ENCODE measurements around the gene RABGGTA.
"Not testable (repeated sequence)": the region's sequence is repeated elsewhere in the genome, so short reads cannot be mapped to it uniquely, and the experiment has no call there.

RABGGTA gene

DNA sequence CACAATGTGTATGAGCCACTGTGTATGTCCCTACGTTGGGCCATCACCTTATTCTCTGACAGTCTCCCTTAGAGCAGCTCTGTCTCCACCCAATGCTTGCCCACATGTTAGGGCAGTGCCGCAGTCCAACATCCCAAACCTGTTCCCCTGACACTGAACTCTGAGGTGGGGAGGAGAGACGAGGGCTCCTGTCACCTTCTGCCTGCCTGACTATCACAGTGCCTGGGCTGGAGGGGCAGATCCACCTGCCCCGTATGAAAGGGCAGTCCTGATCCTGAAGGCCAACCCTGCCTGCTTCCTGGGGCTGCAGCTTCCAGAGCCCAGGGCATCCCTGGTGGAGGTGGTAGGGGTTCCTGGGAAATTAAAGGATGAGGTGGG lies 10.6 kb downstream of the RABGGTA start:
- no peak for DNase-seq (ENCODE audit: low read depth)

DNA sequence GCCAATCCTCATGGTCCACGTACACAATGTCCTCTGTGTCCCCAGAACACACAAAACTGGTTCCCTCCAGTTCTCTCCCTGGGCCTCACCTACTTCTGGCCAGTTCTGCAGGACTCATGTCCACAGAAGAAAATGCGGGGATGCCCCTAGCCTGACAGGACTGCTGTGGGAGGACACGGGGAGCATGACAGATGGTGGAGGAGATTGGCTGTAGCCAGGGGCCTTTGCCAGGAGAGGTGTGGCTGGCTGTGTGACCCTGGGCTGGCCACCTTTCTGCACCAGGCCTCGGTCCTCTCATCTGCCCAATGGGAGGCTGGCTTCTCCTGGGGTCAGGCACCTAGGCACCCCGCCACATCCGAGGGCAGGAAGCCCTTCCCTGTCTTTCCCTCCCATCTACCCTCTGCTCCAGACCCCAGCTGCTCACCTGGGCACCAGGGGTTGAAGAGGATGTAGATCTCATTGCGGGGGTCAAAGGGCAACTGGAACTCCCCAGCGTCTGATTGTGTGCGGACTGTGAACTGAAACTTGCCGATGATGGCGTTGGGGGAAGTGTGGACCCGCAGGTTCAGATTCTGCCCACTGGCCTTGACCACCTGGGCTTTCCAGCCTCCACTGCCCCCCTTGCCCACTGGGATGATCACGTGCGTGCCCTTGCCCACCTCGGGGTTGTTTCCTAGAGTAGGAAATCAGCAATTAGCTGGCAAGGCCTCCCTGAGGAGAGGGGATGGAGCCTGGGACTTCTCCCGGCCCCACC lies 11.2 kb downstream of the RABGGTA start:
- DNase-seq (ENCODE audit: low read depth) = no peak

DNA sequence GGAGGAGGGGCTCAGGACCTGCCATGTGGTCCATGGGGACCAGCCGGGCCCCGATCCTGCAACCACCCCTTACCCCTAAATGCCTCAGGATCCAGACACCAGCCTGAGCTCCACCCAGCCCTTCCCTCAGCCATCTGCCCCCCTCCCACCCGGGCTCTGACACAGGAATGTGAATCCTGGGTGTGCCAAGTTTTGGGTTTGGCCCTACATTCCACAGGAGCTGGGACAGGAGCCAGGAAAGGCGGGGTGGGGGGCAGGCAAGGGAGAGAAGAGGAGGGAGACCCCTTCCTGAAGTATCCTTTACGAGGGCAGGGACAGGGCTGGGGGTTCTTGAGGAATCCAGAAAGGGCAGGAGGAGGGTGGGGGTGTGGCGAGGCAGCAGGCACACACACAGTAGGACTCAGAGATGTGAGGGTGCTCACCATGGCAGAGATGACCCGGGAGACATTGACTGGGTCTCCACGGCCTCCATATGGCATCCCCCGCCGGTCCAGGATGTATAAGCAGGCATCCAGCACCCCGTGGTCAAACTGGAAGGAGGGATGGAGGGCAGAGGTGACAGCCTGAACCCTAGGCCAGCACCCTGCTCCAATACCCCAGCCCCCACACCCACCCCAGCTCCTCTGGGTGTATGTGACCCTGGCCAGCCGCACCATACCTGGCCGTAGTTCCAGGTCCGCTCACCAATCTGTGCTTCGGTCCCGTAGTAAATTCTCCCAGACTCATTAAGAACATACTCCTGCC lies 11.9 kb downstream of the RABGGTA start:
- DNase-seq (ENCODE audit: low read depth) = no peak

DNA sequence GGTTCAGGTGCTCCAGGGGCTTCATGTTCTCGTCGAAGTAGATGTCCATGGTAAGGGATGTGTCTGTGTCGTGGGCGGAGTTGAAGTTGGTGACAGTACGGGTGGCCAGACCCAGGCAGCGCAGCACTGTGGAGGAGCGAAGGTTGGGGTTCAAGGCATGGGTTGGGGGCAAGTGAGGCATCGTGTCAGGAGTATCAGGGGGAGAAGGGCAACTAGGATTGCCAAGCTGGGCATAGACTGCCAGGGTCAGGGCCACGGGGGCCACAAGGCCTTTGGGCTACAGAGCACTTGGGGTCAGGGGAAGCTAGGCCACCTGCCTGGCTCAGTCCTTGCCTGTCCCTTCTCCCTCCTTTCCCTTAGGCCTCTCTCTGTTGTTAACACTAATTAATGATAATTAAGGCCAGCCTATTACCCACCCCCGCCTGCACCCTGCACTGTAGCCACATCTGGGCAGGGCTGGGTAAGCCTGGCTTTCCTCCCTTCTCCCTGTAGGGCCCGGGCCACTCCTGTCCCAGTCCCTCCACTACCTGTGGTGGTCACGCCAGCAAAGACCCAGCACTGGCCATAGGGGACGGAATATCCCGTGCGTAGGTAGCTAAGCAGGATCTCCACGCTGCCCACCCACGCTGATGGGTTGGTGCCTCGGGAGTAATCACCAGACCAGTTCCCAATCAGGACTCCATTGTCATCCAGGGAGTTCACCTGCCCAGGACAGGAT lies 12.7 kb downstream of the RABGGTA start:
- DNase-seq (ENCODE audit: low read depth) = no peak

DNA sequence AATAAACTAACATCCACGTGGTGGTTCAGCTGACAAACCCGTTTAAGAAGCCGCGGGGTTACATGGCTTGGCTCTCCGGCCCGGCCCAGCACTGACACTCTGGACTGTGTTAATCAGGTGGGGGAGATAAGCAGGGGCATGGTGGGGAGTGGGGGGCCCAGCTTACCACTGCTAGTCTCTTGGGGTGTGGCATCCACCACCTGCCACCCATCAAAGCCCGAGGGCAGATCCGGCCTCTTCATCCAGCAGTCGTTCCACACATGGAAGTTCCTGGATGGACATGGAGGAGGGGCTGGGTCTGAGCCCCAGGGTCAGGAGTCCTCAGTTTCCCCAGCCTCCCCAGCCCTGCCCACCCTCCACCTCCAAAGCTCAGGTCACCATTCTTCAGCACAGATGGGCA lies 13.3 kb downstream of the RABGGTA start:
- no peak for DNase-seq (ENCODE audit: low read depth)

DNA sequence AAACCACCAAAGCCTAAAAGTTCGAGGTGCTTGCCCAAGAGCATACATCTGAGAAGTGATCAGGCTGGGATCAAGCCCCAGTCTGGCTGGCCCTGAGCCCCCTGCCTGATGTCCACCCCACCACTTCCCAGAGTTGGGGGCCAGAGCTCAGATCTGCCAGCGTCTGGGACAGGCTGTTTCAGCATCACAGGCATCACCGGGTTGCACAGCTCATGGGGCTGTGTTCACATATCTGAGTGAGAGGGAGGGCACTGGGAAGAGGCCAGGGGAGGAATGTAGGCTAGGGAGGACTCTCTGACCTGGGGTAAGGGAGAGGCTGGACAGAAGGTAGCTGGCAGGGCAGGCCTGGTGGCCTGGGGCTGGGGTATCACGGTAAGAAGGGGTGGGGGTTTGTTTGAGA lies 14.4 kb downstream of the RABGGTA start:
- DNase-seq (ENCODE audit: low read depth) = no peak

DNA sequence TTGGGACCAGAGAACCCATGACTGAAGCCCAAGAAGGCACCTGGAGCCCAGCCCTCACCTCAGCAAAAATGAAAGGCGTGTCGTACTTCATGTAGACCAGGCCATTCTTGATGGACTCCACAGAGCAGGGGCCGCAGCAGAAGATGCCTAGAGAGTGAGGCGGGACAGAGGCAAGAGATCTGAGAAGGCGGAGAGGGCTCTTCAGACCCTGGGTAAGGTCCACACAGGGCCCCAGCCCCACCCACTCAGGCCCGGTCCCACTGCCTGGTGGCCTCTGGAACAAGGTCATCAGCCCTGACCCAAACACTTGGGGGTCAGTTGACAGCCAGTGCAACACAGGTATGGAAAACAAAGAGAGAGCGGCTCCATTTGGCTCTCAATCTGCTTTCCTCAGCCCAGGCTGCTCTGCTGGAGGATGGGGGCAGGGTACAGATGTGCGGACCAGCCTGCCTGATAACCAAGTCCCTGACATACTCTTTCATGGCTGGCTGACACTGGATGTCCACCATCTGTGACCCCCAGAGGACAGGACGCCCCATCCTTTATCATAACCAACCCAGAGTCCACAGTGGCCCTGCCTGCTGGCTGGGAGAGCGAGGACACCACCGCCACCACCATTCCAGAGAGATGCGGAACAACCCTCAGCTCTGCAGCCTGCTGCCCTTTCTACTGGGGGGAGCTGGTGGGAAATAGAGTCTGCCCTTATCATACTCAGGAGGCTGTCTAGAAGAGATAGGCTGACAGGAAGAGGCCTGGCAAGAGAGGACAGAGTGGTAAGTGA lies 15.3 kb downstream of the RABGGTA start:
- no peak for DNase-seq (ENCODE audit: low read depth)

DNA sequence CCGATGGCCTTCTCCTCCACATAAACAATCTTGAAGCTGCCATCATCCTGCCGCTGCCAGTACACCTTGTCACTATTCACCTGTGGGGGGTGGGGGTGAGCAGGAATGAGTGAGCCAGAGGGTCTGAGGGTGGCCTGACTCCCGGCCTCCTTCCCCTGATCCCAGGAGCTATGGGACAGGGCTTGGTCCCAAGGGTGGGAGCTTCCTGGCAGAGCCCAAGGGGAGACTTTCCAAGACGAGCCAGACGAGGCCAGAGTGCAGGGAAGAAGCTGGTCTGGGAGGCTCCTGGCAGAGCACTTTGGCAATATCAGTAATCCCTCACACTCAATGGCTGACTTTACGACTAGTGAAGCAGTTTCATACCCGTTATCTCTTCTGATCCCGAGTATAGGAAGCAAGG lies 16.0 kb downstream of the RABGGTA start:
- DNase-seq (ENCODE audit: low read depth) = no peak

DNA sequence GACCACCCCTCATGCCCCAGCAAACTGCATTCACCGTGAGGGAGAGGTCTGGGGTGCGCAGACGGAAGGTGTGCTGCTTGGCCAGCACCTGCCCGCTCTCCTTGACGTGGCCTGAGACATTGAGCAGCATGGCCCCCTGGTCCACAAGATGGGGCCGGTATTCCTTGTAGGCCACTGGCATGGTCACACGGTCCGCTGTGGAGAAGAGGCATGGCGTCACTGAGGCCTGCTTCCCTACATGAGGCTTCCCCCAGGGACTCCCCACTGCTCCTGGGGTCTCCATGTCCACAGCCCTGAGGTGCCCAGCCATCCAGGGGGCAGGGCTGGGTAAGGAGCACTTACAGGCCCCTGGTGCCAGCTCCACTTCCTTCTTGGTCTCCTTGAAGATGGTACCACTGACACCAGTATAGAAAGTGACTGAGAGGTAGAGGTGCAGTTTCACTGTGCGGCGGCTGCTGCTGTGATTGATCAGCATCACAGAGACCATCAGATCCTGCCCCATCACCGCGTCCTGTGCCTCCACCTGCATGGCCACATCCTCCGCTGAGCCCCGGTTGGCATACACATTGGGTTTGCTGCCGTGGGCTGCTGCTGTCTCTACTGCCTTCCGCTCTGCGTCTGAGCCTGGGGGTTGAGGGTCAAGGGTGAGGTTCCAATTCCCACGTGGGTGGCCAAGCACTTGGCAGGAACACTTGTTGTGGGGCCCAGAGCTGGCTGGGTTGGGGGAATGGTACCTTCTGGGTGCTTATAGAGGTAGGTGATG lies 16.6 kb downstream of the RABGGTA start:
- DNase-seq (ENCODE audit: low read depth) = no peak

DNA sequence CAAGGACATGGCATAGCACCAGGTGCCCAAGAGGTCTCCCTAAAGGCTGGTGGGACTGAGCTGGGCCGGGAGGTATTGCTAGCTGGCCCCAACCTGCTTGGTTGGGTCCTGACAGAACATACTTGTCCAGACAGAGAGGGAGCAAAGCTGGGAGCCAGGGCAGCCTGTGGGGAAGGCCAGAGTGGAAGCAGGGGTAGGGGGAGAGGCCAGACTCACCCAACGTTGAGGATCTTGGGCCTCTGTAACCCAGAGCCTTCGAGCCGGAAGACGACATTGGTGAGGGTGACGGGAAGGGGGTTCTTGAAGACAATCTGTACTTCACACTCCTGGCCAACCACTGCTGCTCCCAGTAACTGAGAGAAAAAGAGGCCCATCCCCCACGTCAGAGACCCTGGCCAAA lies 17.5 kb downstream of the RABGGTA start:
- DNase-seq (ENCODE audit: low read depth) = no peak

DNA sequence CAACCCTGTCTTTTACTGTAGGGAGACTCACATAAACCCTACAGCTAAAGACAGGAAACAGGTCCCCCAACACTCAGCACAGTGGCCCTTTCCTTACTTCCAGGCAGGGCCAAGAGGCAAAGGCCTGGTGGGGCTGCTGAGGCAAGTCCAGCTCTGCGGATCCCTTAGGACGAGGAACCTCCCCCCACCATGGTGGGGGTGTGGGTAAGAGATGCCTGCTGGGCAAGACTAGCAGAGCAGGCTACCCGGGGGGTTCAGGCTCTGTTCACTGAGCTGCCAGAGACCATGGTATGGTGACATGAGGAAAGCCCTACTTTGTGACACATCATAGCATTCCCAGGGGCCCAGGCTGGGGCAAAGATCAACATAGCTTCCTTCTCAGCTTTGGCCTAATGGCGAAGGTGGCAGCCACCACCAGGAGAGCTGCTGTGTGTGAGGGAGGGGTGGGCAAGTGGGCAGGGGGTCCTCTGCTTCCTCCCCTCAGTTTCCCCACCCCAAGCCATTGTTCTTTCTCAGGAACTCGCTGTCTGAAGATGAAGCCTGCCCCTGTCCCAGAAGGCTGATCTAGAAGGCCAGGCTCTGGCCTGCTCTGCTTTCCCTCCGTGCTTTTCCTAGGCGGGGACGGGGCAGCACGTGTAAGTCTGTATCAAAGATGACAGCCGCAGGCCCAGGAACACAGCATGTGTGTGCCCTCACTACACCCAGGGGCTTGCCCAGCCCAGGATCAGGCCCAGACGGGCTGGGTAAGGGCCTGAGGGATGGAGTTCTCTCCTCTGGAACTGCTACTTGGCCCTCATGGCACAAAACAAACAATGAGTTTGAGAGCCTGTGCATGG lies 18.9 kb downstream of the RABGGTA start:
- DNase-seq (ENCODE audit: low read depth) = no peak

DNA sequence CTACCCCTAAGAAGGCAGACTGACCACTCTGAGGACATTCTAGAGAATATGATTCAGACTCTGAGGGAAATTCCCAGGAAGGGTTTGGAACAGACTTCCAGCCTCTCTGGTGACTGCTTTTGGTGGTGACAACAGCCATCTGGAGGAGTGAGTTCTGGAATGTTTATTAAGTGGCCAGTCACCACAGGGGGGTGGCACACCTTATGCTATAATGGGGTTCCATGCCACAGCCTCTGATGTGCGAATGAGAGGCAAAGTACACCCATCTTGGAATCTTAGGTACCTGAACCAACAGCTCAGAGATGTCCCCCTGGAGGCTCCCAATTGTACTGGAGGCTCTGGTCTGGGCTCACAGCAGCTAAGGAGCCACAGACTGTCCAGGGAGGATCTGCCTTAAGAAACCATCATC lies 19.5 kb downstream of the RABGGTA start:
- DNase-seq (ENCODE audit: low read depth) = no peak

DNA sequence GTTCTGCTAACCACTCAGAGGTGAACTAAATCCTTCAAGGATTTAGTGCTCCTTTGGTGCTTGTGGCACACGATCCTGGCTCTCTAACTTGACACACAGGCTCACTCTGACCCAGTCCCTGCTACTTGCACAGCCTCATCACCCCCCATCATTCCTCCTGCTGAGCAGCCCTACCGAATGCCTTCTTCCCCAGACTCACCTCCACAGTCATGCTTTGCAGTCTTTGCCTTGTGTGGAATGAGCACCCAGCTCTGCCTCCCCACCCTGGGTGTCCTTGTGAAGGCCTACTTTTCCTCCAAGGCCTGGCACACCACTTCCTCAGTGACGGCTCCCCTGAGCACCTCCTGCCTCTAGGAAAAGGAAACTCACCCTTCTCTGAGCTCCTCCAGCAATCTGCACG lies 21.0 kb downstream of the RABGGTA start:
- no peak for DNase-seq (ENCODE audit: low read depth)

DNA sequence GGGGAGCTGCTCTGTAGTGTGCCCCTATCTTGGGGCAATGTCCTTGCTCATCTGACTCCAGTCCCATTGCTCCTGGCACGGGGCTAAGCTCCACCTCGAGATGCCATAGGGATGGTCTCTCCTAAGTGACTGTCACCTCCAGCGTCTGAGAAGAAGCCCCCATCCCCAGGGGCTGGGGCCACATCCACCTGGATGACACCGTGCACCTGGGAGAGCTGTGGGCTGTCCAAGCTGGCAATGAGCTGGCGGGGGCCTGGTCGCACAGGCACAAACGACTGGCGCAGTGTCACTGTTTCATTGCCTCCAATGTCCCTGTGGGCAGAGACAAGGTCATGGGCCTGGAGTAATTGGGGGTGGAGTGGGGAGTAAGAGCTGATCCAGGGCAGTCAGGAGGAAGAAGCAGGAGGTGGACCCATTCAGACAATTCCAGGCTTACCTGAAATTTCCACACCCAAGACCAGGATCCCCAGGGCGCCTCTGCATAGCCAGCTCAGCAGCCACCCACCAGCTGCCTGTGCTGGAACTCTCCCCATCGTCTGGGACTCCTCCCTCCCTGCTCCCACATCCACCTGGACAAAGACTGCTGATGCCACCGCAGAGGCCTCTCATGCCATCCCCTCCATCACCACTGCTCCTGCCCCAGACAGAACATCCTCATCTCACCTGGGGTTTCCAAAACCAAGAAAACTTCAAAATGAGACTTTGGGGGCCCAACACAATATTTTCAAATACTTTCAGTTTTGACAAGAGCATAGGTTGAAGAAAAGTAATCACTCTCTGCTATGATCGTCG lies 22.0 kb downstream of the RABGGTA start:
- no peak for DNase-seq (ENCODE audit: low read depth)

DNA sequence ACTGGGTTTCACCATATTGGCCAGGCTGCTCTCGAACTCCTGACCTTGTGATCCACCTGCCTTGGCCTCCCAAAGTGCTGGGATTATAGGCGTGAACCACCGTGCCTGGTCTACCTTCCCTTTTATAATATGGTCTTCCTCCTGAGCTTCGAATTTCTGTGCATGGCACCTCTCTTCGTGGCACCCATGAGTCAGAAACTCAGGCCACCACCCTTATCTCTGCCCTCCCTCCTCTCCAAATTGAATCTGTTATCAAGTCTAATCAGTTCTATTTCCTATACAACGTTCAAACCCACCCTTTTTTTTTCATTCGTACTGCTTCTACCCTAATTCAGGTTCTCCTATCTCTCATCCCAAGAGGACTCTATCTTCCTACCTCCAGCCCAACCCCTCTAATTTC lies 24.0 kb downstream of the RABGGTA start:
- no peak for DNase-seq (ENCODE audit: low read depth)

DNA sequence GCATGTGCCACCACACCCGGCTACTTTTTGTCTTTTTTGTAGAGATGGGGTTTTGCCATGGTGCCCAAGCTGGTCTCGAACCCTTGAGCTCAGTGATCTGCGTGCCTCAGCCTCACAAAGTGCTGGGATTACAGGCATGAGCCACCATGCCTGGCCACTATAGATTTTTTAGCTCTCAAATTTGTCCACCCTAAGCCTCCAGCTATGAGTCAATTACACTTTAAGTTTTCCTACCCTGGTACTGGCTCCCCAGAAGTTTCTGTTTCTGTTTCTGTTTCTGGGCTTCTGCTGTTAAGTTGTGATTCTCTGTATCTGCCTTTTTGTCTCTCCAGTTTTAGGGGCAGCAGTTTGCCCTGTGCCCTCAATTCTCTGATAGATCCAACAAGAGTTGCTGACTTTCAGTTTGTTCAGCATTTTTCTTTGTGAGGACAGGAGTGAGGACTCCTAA lies 24.6 kb downstream of the RABGGTA start:
- no peak for DNase-seq (ENCODE audit: low read depth)

DNA sequence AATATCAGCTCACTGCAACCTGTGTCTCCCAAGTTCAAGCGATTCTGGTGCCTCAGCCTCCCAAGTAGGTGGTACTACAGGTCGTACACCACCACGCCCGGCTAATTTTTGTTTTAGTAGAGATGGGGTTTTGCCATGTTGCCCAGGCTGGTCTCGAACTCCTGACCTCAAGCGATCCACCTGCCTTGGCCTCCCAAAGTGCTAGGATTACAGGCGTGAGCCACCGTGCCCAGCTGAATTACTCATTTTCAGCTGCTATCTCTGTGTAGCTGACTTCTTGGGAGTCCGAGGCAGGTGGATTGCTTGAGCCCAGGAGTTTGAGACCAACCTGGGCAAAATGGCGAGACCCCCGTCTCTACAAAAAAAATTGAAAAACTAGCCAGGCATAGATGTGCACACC lies 26.0 kb downstream of the RABGGTA start:
- not testable (repeated sequence) for DNase-seq (ENCODE audit: low read depth)

DNA sequence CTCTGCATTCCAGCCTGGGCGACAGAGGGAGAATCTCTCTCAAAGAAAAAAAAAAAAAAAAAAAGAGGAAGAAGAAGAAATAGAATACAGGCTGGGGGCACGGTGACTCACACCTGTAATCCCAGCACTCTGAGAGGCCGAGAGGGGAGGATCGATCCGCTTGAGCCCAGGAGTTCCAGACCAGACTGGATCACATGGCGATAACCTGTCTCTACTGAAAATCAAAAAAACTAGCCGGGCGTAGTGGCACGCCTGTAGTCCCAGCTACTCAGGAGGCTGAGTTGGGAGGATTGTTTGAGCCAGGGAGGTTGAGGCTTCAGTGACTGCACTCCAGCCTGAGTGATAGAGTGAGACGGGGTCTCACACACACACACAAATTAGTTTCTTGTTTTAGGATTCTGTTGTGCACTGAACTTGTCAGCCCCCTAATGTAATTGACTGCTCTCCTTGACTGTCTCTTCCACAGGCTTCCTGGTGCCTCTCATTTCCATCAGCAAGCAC lies 28.0 kb downstream of the RABGGTA start:
- DNase-seq (ENCODE audit: low read depth) = no peak

DNA sequence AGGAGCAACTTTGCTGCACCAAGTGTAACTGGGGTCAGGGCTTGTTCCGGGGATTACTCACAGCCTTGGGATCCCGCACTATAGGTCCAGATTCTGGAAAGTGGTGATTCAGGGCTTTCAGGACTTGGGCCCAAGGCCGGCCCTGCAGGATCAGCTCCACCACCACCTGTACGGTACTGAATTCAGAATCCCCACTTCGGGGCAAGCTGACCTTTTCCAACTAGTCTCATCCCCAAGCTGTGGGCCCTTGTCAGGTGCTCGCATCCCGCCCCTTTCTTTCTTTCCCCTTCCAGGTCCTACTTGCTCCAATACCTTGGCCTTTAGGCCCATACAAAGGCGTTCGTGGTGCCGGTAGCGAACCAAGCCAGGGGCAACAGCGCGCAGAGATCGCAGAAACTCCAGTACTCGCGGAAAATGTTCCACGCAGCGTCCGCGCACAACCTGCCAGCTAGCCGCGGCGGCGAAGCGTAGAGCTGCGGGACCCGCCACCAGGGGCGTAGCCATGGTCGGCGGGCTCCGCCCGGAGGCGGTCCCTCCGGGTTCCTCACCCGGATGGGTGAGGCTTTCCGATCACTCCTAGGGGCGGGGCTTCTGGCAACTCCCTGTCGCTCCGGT lies 29.5 kb downstream of the RABGGTA start:
- DNase-seq (ENCODE audit: low read depth) = peak; percentile 80

Data from stimulated activated CD8-positive, alpha-beta memory T cell treated with anti-CD3 and anti-CD28 coated beads, Interleukin-15, amount 100 ng/mL, for 24 hours (primary cell).